Measurements from ENCODE around the gene RBM3. TPM values are rescaled to one million over a fixed set of nuclear protein-coding genes. Genes with fewer than 3 reads are reported as not detected.

RBM3 gene
- total and polyA plus RNA-seq, 2 of the 4 experiments (the other 2 are of a cell fraction): 243 to 386 TPM

GRCh38 chrX:48580662-48581061 lies 6.4 kb downstream of the RBM3 start:
- Histone ChIP-seq H2AK5ac (ENCODE audit: low read depth, low read length) (no peak overlapping the region), H3K56ac (ENCODE audit: extremely low read depth, insufficient read depth, low read length) (no peak overlapping the region), H3K9me3 (ENCODE audit: control insufficient read depth, insufficient read depth, low read length) (no peaks in the 10 kb centered on the region), H3K9me1 (ENCODE audit: insufficient read depth, low read length) (peaks cover 12% of the 10 kb centered on the region), H3K23ac (ENCODE audit: low read depth, low read length) (no peak overlapping the region), H4K8ac (ENCODE audit: low read depth in 2 of 2, low read length in 2 of 2) (no peak overlapping the region), H2AK9ac (replicated peaks; ENCODE audit: low read depth, low read length, poor library complexity) (no peak overlapping the region), H3K36me3 (ENCODE audit: control insufficient read depth, insufficient read depth, low read length) (peaks cover 19% of the 10 kb centered on the region), H3K18ac (ENCODE audit: low read depth, low read length) (no peak overlapping the region), H2BK20ac (ENCODE audit: low read depth, low read length) (no peak overlapping the region), H3K4me2 (ENCODE audit: low read depth, low read length) (no peak overlapping the region), H2BK15ac (ENCODE audit: low read depth, low read length) (no peak overlapping the region), H4K5ac (ENCODE audit: low read depth, low read length) (no peak overlapping the region), H3K4me3 (ENCODE audit: insufficient read depth, low read depth, low read length) (no peak overlapping the region), H3K4me1 (ENCODE audit: control insufficient read depth, insufficient read depth, low read length) (peaks cover 7% of the 10 kb centered on the region), H4K91ac (ENCODE audit: insufficient read depth, low read depth, low read length) (no peak overlapping the region), H4K20me1 (ENCODE audit: insufficient read depth, low read length) (peaks cover 15% of the 10 kb centered on the region; the same call in 1 of the 2 replicates), H3K14ac (replicated peaks; ENCODE audit: low read depth, low read length) (no peak overlapping the region), H3K79me1 (ENCODE audit: low read depth in 1 of 2, low read length in 2 of 2) (peaks cover 12 to 24% of the 10 kb centered on the region in 2 experiments; a peak in 3 of 4 replicates), H3K9ac (ENCODE audit: low read depth, low read length) (no peak overlapping the region), H2AFZ (replicated peaks; ENCODE audit: low read length, poor library complexity) (no peak overlapping the region), H2BK120ac (ENCODE audit: low read depth, low read length) (no peak overlapping the region), H3K4ac (ENCODE audit: low read depth, low read length) (no peak overlapping the region), H3K27ac (ENCODE audit: insufficient read depth, low read length) (no peak overlapping the region), H2BK5ac (ENCODE audit: low read depth, low read length, poor library complexity, severe bottlenecking) (no peak overlapping the region), H3K27me3 (ENCODE audit: control insufficient read depth, insufficient read depth, low read length) (no peaks in the 10 kb centered on the region)
- CTCF ChIA-PET: no interaction called here
- POLR2A ChIA-PET (ENCODE audit: unreplicated experiment): interaction anchor here (0.6 kb wide), 1 partner anchor 42 kb away, joined by 3 read pairs; no protein-coding TSS in a partner anchor
- no CpG with 5 or more reads among the region's 1 CpG for WGBS, 2 experiments (ENCODE audit: extremely low coverage in 2 of 2, insufficient read length in 1 of 2)
- ATAC-seq (ENCODE audit: low read depth) (no peak), DNase-seq (no peak)
- in situ Hi-C loops (cut with MboI; ENCODE audit: low sequenced_read_pairs) (no loop called here), dilution Hi-C loops (cut with HindIII; ENCODE audit: low sequenced_read_pairs, unreplicated experiment) (no loop called here), intact Hi-C loops (cut with micrococcal nuclease) (no loop called here)
- BruUV-seq (replicated peaks): no TSS peak
- TF ChIP-seq ELK1 (IDR thresholded peaks at IDR 0.05; ENCODE audit: borderline replicate concordance, low read depth, low read length): no peak

Measured in IMR-90 (cell line).